ENCODE data around the gene SNF8.

- TF ChIP-seq CTCF (IDR thresholded peaks at IDR 0.05; ENCODE audit: insufficient read depth, low read depth, low read length) = no peak
- no peak for TF ChIP-seq EZH2 (IDR thresholded peaks at IDR 0.05; ENCODE audit: insufficient read depth, low read length)
These were observed 28.1 kb upstream of the SNF8 start for GRCh38 chr17:48972749-48973097.
